Adipocyte (in vitro differentiated cells): ENCODE results near the gene UCK2.

Experiments
- DNase-seq: peaks from one replicate; pipeline ENCODE4 v3.0.0-alpha.2; 2015; ENCODE audit warnings: low read depth
- H3K27me3 ChIP-seq: replicated peaks from 2 replicates; pipeline ENCODE4 v1.7.0; 2013; ENCODE audit warnings: mild to moderate bottlenecking, low read length, moderate library complexity; ENCODE audit not compliant: control insufficient read depth, insufficient read depth
- H3K36me3 ChIP-seq: 2 replicates; pipeline ENCODE4 v1.7.0; 2013; ENCODE audit warnings: low read length, mild to moderate bottlenecking, moderate library complexity; ENCODE audit not compliant: control insufficient read depth, insufficient read depth, severe bottlenecking
- H3K4me1 ChIP-seq: 2 replicates; pipeline ENCODE4 v1.7.0; 2013; ENCODE audit warnings: mild to moderate bottlenecking, low read length, moderate library complexity; ENCODE audit not compliant: control insufficient read depth, insufficient read depth
- H3K4me3 ChIP-seq: 2 replicates; pipeline ENCODE4 v1.7.0; 2013; ENCODE audit warnings: mild to moderate bottlenecking, low read length, moderate library complexity
- H3K9ac ChIP-seq: 2 replicates; pipeline ENCODE4 v1.7.0; 2013; ENCODE audit warnings: mild to moderate bottlenecking, low read length, moderate library complexity
- H3K9me3 ChIP-seq: 2 replicates; pipeline ENCODE4 v1.7.0; 2013; ENCODE audit warnings: mild to moderate bottlenecking, low read length, moderate library complexity; ENCODE audit not compliant: control insufficient read depth

UCK2 gene

DNA sequence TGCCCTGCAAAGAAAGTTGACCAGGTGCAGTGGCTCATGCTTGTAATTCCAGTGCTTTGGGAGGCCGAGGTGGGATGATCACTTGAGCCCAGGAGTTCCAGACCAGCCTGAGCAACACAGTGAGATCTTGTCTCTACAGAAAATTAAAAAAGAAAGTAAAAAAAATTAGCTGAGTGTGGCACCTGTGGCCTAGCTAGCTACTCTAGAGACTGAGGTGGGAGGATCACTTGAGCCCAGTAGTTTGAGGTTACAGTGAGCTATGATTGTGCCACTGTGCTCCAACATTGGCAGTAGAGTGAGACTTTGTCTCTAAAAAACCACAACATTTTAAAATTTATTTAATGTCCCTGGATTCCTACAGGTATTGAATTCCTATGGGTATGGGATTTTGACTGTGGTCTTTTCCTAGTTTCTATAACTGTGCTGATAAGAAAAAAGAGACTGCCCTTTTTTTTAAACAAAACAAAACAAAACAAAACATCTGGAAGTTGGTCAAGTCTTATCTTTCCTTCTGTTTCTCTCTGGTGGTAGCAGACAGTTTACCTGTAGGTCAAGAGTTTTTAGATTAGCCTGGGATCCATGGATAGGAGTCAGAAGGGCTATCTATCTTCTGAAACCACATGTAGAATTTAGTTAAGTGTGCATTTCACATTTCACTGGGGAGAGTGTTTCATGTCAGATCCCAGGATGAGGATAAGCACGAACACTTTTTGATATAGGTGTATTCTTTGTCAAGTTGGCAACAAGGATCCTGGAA is 18.8 kb downstream of the UCK2 start:
- Histone ChIP-seq H3K36me3 (no peaks in the 10 kb centered on the region), H3K4me1 (peaks cover 17% of the 10 kb centered on the region), H3K27me3 (no peaks in the 10 kb centered on the region), H3K4me3 (no peak overlapping the region), H3K9me3 (no peaks in the 10 kb centered on the region), H3K9ac (no peak overlapping the region)
- no peak for DNase-seq

DNA sequence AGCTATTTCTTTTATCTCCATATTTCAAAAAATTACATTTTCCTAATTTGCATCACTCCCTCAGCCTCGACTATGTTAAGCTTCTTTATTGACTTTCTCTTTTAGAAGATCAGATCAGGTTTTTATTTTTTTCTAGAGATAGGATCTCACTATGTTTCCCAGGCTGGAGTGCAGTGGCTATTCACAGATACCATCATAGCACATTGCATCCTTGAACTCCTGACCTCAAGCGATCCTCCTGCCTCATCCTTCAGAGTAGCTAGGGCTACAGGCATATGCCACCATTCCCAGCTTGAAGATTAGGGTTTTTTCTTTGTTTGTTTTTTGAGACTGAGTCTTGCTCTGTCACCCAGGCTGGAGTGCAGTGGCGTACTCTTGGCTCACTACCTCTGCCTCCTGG is 20.1 kb downstream of the UCK2 start:
- DNase-seq = no peak
- Histone ChIP-seq H3K9ac (no peak overlapping the region), H3K36me3 (no peaks in the 10 kb centered on the region), H3K9me3 (no peaks in the 10 kb centered on the region), H3K4me3 (no peak overlapping the region), H3K27me3 (no peaks in the 10 kb centered on the region), H3K4me1 (peaks cover 15% of the 10 kb centered on the region)

DNA sequence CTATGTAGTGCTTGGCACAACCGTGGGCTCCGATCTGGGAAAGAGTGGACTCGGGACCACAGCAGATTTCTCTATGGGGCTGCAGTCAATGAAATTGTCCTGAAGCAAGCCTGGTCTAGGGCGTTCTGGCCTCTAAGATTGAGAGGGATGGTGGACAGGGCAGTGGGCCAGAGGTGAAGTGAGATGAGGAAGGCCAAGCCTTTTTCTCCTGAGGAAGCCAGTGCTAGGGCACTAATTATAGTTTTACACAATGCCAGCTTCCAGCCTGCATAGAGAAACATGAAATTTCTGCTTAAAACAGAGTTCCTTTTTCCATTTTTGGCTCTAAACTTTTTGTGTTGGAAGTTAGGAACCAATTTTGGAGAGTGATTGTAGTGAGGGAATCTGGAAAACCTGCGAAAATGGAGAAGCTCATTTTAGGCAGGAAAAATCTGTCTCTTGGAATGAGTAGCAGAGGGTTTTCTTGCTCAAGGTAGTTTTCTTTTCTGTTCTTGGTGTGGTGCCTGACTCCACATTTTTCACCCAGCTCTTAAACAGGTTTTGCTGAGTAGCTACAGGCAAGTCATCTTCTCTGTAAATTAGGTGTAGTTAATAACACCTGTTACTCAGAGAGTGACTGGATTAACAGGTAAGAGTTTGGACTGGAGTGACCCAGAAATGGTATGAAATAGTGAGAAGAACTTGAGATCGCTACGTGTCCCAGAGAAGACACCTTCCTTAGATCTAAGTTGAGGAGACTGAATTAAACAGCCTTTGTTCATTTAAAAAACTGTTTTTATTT is 22.1 kb downstream of the UCK2 start:
- H3K9me3 ChIP-seq = no peaks in the 10 kb centered on the region
- H3K9ac ChIP-seq = no peak overlapping the region
- peaks cover 18% of the 10 kb centered on the region for H3K4me1 ChIP-seq
- no peak for DNase-seq
- no peaks in the 10 kb centered on the region for H3K36me3 ChIP-seq
- no peak overlapping the region for H3K4me3 ChIP-seq
- H3K27me3 ChIP-seq = no peaks in the 10 kb centered on the region

DNA sequence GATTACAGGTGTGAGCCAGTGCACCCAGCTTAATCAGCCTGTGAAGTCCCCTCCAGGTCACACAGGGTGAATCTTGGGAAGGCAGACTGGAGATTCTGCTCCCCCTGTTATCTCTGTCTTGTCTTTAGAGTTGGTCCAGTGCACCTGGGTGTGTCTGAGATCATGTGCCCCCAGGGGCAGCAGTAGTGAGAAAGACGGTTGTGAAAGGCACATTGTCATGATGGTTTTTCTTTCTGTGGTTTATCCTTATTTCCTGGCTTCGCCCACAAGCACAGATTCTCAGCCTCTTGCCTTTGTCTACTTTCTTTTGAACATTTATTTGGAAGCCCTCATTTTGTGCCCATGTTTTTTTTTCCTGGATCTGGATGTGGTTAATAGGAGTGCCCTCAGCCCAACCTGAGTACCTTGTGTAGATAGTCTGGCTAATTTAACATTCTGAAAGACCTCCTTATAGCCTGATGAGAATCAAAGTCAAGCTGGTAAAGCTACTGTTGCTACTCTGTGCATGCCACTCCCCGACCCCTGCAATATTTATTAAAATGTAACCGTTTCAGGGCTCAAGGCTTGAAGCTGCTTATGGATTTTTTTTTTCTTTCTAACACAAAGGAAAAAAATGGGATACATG is 23.7 kb downstream of the UCK2 start:
- H3K9me3 ChIP-seq = no peaks in the 10 kb centered on the region
- no peak overlapping the region for H3K4me3 ChIP-seq
- H3K4me1 ChIP-seq = peaks cover 18% of the 10 kb centered on the region
- peak; percentile 14 for DNase-seq
- no peak overlapping the region for H3K9ac ChIP-seq
- H3K27me3 ChIP-seq = no peaks in the 10 kb centered on the region
- no peaks in the 10 kb centered on the region for H3K36me3 ChIP-seq

DNA sequence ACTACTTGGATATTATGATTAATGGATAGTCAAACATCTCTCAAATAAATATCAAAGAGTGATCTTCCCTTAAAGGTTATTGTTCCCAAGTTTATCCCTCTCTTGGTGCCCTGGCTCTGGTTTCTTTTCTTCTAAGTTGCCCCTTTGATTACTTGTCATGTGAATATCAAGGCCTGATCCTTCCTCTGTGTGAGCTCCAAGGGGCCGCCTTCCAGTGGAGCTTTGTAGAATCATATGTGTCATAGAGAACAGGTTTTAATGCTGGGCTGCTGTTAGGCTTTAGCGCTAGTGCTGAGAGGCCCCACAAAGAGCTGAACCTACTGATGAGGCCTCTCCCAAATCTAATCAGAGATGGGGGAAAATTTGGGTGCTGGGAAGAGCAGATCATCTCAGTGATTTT is 25.5 kb downstream of the UCK2 start:
- Histone ChIP-seq H3K36me3 (no peaks in the 10 kb centered on the region), H3K27me3 (no peaks in the 10 kb centered on the region), H3K9me3 (no peaks in the 10 kb centered on the region), H3K4me3 (no peak overlapping the region), H3K9ac (no peak overlapping the region), H3K4me1 (peaks cover 33% of the 10 kb centered on the region)
- no peak for DNase-seq

DNA sequence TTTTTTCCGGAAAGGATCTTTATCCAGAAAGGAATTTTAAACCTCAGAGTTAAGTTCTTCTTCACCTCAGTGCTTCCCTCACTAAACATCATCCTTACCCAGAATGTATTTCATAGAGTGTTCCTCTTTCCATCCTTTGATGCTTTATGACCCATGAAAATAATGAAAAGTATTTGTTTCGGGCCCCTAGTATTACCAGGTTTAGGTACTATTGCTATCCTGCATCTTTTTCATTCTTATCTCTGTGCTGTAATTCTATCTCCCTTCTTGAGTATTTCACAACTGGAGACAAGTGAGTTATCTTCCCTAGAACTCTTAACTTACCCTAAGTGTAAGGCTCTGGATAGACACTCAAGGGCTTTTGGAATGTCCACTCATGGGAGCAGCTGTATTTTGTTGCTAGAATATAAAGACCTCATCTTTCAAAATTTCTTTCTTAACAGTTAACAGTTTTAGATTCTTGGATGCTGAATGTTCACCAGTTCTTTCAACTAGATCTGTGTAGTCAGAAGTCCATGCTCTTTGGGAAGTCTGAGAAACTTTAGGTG is 26.2 kb downstream of the UCK2 start:
- no peaks in the 10 kb centered on the region for H3K36me3 ChIP-seq
- peak; percentile 45 for DNase-seq

DNA sequence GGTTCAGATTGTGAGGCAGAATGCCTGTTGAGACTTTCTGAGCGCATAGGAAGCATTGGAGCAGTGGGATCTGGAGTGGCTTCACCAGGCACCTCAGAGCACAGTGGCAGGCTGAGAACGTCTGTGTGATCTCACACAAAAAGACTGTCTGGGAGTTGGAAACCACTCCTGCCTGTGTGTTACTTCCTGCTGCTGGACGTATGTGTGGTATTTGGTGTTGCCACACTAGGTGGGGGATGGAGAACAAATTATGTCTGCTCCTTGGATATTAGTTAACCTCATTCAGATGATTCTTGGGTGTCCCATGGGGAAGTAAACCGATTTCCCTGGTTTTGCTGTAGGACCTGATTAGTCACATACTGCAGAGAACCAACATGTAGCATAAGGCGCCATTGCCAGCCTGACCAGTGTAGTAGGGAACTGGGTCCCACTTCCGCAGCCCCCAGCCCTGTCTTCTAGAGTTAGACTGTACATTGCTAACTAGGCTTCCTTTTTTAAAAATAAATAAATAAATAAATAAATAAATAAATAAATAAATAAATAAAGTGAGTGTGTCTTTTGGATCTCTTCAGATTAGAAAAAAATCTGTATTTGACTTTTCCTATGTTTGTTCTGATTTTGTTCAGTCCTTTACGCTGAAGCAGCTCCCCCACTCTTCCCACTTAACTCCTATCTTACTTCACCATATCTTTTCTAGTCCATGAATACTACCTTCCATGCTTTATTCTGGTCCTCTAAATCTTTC is 26.9 kb downstream of the UCK2 start:
- no peaks in the 10 kb centered on the region for H3K9me3 ChIP-seq
- peak overlapping the region; percentile 13 for H3K9ac ChIP-seq
- DNase-seq = peak; percentile 77
- H3K4me3 ChIP-seq = peak overlapping the region; percentile 38
- H3K36me3 ChIP-seq = no peaks in the 10 kb centered on the region
- H3K4me1 ChIP-seq = peaks cover 42% of the 10 kb centered on the region
- no peaks in the 10 kb centered on the region for H3K27me3 ChIP-seq

More for the DNA sequence above, 26.2 kb downstream of the UCK2 start:
- Histone ChIP-seq H3K9ac (peak overlapping the region; percentile 13), H3K27me3 (no peaks in the 10 kb centered on the region), H3K4me1 (peaks cover 38% of the 10 kb centered on the region), H3K4me3 (peak overlapping the region; percentile 38), H3K9me3 (no peaks in the 10 kb centered on the region)

DNA sequence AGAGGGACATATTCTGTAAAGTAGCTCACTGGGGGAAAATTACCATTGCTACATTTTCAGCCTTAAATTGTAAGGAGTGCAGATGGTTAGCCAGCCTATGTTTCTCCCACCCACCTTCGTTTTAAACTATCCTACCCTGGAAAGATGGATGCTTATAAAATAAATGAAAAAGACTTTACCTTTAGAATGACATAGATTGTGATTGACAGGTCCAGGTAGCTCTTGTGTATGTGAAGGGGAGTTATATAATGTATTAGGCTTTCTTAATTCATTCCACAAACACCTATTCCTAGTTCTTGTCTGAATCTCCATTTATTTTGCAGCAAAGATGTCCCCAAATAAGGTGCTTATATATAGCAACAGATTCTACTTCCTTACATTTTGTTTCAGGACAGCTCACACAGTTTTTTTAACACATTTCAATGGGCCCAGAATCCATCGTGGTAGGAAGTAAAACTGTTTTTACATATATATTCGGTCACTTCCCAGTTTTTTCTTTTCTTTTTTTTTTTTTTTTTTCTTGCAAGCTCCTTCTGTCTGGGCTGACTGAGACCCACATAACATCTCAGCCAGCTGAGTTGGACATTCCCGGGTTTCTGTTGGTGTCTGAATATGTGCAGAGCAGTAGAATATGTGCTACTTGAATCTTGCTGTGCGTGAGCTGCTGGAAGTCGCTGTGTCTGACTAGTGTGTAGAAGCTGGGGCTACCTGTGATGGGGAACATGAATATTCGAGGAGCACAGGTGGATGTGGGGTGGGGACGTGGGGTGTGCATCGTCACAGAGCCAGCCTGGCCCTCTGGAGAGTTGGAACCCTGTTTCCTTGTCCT is 27.8 kb downstream of the UCK2 start:
- no peaks in the 10 kb centered on the region for H3K27me3 ChIP-seq
- peaks cover 42% of the 10 kb centered on the region for H3K4me1 ChIP-seq
- DNase-seq = no peak
- no peaks in the 10 kb centered on the region for H3K9me3 ChIP-seq
- no peak overlapping the region for H3K4me3 ChIP-seq
- H3K9ac ChIP-seq = no peak overlapping the region
- no peaks in the 10 kb centered on the region for H3K36me3 ChIP-seq

DNA sequence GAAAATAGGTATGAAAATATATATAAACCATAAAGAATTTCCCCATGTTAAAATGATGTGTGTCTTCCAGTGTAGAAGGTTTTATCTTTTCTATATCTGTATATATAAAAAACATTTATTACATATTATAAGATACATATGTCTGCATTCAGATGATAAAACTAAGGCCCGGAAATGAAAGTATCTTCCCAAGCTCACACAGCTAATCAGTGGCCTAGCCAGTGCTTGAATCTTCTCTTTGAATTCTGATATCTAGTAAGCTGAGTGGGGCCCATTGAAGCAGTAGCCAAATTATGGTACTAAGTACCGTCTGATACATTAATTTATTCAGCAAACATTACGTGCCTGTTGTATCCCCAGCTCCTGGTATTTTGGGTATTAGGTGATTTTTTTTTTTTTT is 28.6 kb downstream of the UCK2 start:
- Histone ChIP-seq H3K36me3 (no peaks in the 10 kb centered on the region), H3K9ac (no peak overlapping the region), H3K27me3 (no peaks in the 10 kb centered on the region), H3K4me1 (peaks cover 41% of the 10 kb centered on the region), H3K4me3 (no peak overlapping the region), H3K9me3 (no peaks in the 10 kb centered on the region)
- DNase-seq = no peak

DNA sequence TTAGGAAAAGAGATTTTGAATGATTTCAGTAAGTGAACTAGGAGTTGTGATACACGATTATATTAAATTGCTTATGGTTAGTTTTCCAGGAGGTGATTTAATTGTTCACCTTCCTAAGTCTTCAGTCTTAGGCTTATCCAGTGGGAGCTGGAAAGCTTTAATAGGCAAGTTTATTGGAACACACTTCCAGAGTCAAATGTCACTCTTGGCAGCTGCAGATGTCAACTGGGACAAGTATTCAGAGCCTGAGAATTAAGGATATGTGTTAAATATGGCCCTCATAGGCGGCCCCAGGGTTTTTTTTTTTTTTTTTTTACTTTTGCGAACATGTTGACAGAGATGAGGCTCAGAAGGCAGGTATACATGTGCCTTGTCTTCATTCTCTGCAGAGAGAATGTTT is 29.2 kb downstream of the UCK2 start:
- no peak for DNase-seq
- H3K27me3 ChIP-seq = no peaks in the 10 kb centered on the region

More for the DNA sequence above, 29.2 kb downstream of the UCK2 start:
- Histone ChIP-seq H3K9ac (no peak overlapping the region), H3K4me1 (peaks cover 35% of the 10 kb centered on the region), H3K4me3 (no peak overlapping the region), H3K9me3 (no peaks in the 10 kb centered on the region), H3K36me3 (no peaks in the 10 kb centered on the region)
